ENCODE data around the gene NCOA1.

- TF ChIP-seq CTCF (IDR thresholded peaks at IDR 0.05) (no peak), POLR2AphosphoS5 (IDR thresholded peaks at IDR 0.05; ENCODE audit: low read depth, low read length) (no peak)
These were observed 17.4 kb upstream of the NCOA1 start for GRCh38 chr2:24473626-24474025.

Measured in Panc1 (cell line).